Nephron progenitor cell (in vitro differentiated cells): ENCODE measurements around the gene RAB43.

Experiments
- DNase-seq: peaks from one replicate; pipeline ENCODE4 v3.0.0; 2021
- H3K27ac Mint-ChIP-seq: 2 replicates; pipeline ENCODE4 v1.8.0; 2021; ENCODE audit warnings: mild to moderate bottlenecking, moderate library complexity, mixed read lengths
- H3K27me3 Mint-ChIP-seq: 2 replicates; pipeline ENCODE4 v1.8.0; 2021; ENCODE audit warnings: mild to moderate bottlenecking, low read depth, mixed read lengths; ENCODE audit not compliant: poor library complexity
- H3K36me3 Mint-ChIP-seq: 2 replicates; pipeline ENCODE4 v1.8.0; 2021; ENCODE audit warnings: low read depth, mixed read lengths
- H3K4me1 Mint-ChIP-seq: 2 replicates; pipeline ENCODE4 v1.8.0; 2021; ENCODE audit warnings: mixed read lengths
- H3K4me3 Mint-ChIP-seq: 2 replicates; pipeline ENCODE4 v1.8.0; 2021; ENCODE audit warnings: mild to moderate bottlenecking, moderate library complexity, mixed read lengths
- H3K9me3 Mint-ChIP-seq: 2 replicates; pipeline ENCODE4 v1.8.0; 2021; ENCODE audit warnings: mild to moderate bottlenecking, moderate library complexity, mixed read lengths
- TF ChIP-seq, protein P1 (sequence below): fragments of 200-600 bp; sonication (generic); IDR thresholded peaks from 2 replicates; pipeline ENCODE4 v1.5.0; 2021; ENCODE audit warnings: antibody characterized with exemption

Gene RAB43

DNA sequence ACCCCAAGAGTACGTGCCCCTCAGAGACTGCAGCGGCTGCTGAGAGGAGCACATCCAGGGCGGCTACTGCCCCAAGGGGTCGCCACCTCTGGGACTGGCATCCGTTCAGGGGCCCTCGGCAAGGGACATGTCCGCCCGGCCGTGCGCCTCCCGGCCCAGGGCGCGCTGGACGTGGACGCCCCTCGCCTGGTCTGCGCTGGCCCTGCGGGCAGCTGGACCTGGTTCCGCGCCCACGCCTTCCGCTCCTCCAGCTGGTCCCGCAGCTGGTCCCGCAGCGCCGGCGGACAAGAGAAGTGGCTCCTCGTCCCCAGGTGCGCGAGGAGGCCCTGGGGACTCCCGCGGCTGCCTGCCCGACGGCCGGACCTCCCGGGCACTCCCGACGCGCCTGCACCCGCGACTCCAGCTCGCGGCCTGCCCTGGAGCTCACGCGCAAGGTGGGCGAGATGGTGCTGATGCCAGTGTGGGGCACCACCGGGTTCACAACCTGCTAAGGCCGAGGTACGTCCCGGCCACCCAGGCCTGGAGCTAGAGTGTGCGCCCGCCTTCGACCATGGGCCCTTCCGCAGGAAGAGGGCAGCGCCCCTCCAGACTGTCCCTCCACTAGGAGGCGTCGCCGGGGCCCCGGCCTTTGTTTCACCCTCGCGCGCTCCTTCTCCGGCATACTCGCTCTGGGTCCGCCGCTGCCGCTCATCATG lies 75.4 kb downstream of the RAB43 start:
- H3K36me3 Mint-ChIP-seq: peaks cover 6% of the 10 kb centered on the region
- H3K4me3 Mint-ChIP-seq: no peak overlapping the region
- H3K27ac Mint-ChIP-seq: no peak overlapping the region
- no peaks in the 10 kb centered on the region for H3K27me3 Mint-ChIP-seq
- DNase-seq: no peak
- TF ChIP-seq, protein P1, sequence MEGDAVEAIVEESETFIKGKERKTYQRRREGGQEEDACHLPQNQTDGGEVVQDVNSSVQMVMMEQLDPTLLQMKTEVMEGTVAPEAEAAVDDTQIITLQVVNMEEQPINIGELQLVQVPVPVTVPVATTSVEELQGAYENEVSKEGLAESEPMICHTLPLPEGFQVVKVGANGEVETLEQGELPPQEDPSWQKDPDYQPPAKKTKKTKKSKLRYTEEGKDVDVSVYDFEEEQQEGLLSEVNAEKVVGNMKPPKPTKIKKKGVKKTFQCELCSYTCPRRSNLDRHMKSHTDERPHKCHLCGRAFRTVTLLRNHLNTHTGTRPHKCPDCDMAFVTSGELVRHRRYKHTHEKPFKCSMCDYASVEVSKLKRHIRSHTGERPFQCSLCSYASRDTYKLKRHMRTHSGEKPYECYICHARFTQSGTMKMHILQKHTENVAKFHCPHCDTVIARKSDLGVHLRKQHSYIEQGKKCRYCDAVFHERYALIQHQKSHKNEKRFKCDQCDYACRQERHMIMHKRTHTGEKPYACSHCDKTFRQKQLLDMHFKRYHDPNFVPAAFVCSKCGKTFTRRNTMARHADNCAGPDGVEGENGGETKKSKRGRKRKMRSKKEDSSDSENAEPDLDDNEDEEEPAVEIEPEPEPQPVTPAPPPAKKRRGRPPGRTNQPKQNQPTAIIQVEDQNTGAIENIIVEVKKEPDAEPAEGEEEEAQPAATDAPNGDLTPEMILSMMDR: no peak
- no peaks in the 10 kb centered on the region for H3K4me1 Mint-ChIP-seq
- H3K9me3 Mint-ChIP-seq: peaks cover 52% of the 10 kb centered on the region

DNA sequence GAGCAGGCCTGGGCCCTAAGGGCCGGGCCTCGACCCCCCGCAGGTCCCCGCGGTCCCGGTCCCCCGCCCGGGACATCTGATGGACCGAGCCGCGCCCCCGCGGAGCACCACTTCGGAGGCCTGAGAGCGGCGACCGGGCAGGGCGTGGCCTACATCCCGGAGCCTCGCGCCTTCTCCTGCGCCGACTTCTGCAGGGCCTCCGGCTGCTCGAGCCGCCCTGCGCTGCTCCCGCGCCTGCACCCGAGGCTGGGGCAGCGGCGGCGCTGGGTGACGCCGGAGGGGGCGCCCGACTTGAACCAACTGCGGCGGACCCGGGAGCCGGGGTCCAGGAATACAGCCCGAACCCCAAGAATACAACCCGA lies 75.9 kb downstream of the RAB43 start:
- Mint-ChIP-seq H3K27ac (no peak overlapping the region), H3K4me3 (no peak overlapping the region), H3K27me3 (no peaks in the 10 kb centered on the region), H3K4me1 (no peaks in the 10 kb centered on the region), H3K9me3 (peaks cover 52% of the 10 kb centered on the region), H3K36me3 (peaks cover 6% of the 10 kb centered on the region)
- TF ChIP-seq, protein P1: no peak
- no peak for DNase-seq

DNA sequence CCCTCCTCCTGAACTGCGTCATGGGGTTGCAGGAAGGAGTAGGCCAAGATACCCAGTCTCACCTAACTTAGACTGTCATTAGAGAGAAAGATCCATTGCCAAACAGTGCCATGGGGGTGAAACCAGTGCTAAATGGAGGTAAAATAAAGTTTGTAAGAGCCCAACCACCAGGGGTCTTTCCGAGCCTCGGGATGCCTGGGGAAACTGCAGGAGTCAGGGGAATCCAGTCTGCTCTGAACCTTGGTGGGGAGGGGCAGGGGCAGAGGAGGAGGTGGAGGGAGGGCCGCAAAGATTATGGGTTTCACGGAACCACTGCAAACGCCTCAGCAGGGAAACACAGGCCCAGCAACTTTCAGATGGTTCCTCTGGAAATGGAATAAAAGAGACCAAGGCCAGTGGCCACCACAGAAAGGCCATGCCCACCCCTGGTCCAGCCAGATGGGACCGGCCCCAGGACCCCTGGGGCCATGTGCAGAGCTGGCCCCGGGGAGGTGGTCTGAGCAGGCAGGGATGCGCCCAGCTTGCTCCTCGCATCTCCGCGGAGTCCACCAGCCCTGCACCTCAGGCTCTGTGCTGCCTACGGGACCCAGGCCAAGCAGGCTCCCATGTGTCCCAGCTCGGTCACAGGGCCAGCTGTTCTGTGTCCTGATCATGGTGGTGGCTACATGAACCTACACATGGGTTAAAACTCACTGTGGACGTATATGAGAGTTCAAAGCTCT lies 80.9 kb downstream of the RAB43 start:
- Mint-ChIP-seq H3K4me3 (no peak overlapping the region), H3K27ac (no peak overlapping the region), H3K27me3 (peaks cover 9% of the 10 kb centered on the region), H3K4me1 (peaks cover 15% of the 10 kb centered on the region), H3K36me3 (no peaks in the 10 kb centered on the region), H3K9me3 (peaks cover 37% of the 10 kb centered on the region)
- DNase-seq: no peak
- TF ChIP-seq, protein P1: no peak

DNA sequence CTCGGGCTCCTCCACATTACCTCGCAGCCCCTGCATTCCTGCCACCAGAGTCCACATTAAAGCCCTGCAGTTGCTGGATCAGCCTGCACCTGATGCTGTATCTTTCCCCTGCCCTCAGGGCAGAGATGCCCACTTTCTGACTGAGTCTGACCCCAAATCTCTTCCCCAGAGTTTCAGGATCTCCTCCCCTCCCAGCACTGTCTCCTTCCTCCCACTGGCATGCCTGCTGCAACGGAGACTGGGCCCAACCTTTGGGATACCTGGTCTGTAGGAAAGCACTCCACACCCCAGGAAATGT lies 81.6 kb downstream of the RAB43 start:
- peaks cover 15% of the 10 kb centered on the region for H3K4me1 Mint-ChIP-seq
- peaks cover 9% of the 10 kb centered on the region for H3K27me3 Mint-ChIP-seq
- no peak overlapping the region for H3K4me3 Mint-ChIP-seq
- H3K27ac Mint-ChIP-seq: no peak overlapping the region
- TF ChIP-seq, protein P1: no peak
- H3K36me3 Mint-ChIP-seq: no peaks in the 10 kb centered on the region
- no peak for DNase-seq
- peaks cover 32% of the 10 kb centered on the region for H3K9me3 Mint-ChIP-seq

DNA sequence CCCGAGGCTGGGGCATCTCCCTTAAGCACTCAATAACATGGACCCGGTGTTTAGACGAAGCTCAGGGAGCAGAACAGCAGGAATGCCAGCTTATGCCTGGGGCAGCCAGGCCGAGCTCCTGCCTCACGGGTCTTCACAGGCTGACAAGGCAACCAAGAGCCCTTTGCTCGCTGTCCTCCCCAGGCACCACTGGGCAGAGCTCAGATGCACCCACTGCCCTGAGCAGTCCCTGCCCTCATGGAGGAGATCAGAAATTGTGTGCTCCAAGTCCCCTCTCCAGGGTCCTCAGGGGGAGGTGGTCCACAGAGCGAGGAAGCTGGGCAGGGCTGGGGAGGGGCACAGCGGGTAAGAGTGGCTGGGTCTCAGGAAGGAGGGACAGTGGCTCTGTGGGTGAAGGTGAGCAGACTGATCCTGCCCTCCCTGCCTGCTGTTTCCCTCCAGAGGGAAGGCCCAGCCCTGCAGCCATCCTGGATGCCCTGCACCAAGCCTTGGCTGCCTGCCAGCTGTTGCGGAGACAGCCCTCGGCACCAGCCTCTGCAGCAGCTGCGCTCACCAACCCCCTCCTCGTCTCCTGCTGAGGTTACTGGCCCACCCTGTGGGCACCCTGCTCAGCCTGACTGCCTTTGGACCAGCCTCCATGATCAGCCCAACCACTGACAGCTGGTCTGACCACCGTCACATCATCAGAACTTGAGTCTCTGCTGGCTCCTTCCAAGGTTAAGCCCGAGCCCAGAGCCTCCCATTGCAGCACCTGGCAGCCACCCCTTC lies 82.1 kb downstream of the RAB43 start:
- H3K27ac Mint-ChIP-seq: no peak overlapping the region
- H3K4me3 Mint-ChIP-seq: no peak overlapping the region
- peaks cover 9% of the 10 kb centered on the region for H3K27me3 Mint-ChIP-seq
- no peaks in the 10 kb centered on the region for H3K36me3 Mint-ChIP-seq
- H3K9me3 Mint-ChIP-seq: peaks cover 27% of the 10 kb centered on the region
- DNase-seq: no peak
- TF ChIP-seq, protein P1: no peak
- peaks cover 15% of the 10 kb centered on the region for H3K4me1 Mint-ChIP-seq
